ENCODE results near the gene LRRIQ3.

DNA sequence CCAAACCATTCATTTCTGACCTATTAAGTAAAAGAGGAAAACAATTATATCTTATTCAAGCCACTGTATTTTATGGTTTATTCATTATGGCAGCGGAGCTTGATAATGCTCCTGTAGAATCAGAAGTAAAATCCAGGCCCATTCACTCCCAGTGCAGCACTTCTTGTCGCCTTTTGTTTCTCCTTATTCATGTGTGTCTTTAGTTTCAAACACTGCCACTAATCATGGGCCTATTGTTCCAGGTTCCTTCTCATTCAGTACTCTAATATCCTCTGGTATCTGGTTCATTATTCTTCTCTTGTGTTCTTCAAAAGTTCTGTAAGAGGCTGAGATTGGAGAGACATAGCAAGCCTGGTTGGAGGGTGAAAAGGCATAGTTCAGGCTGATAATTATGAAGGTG, 218.3 kb downstream of the LRRIQ3 start:
- TF ChIP-seq, protein P1, sequence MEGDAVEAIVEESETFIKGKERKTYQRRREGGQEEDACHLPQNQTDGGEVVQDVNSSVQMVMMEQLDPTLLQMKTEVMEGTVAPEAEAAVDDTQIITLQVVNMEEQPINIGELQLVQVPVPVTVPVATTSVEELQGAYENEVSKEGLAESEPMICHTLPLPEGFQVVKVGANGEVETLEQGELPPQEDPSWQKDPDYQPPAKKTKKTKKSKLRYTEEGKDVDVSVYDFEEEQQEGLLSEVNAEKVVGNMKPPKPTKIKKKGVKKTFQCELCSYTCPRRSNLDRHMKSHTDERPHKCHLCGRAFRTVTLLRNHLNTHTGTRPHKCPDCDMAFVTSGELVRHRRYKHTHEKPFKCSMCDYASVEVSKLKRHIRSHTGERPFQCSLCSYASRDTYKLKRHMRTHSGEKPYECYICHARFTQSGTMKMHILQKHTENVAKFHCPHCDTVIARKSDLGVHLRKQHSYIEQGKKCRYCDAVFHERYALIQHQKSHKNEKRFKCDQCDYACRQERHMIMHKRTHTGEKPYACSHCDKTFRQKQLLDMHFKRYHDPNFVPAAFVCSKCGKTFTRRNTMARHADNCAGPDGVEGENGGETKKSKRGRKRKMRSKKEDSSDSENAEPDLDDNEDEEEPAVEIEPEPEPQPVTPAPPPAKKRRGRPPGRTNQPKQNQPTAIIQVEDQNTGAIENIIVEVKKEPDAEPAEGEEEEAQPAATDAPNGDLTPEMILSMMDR (IDR thresholded peaks at IDR 0.05), result no peak
- TF ChIP-seq POLR2A (IDR thresholded peaks at IDR 0.05), result no peak
